SK-N-SH (cell line): ENCODE measurements around the gene TMEM223. TPM values are rescaled to one million over a fixed set of nuclear protein-coding genes. Genes with fewer than 3 reads are reported as not detected.
A peak's percentile ranks its signal among the peaks of the same experiment; 100 is the strongest.
"Not testable (repeated sequence)": the region's sequence is repeated elsewhere in the genome, so short reads cannot be mapped to it uniquely, and the experiment has no call there.

Experiments used
- CTCF ChIA-PET: fragments of 300-600, 350-600 bp; formaldehyde crosslinking; extraction: SDS; loops from one replicate; lab custom pipeline; 2021; lab: Yijun Ruan, JAX
- POLR2A ChIA-PET: fragments of 350-600 bp; sonication (Branson Sonifier 250); formaldehyde crosslinking; extraction: SDS; loops from one replicate; lab custom pipeline; 2020; ENCODE audit warnings: antibody characterized with exemption, inconsistent platforms; lab: Yijun Ruan, JAX
- DNase-seq: peaks from one replicate; pipeline ENCODE4 v3.0.0; 2012
- H2AFZ ChIP-seq: fragments of 200-600 bp; sonication (generic); 2 replicates; pipeline ENCODE4 v1.8.1; 2016; ENCODE audit warnings: antibody characterized with exemption, mild to moderate bottlenecking, low read depth
- H3F3A ChIP-seq: fragments of 200-600 bp; sonication (generic); replicated peaks from 2 replicates; pipeline ENCODE3; 2016; ENCODE audit warnings: antibody characterized with exemption, mild to moderate bottlenecking; ENCODE audit not compliant: insufficient read depth
- H3K27ac ChIP-seq, 2 experiments: fragments of 200-500 bp in 1 of 2; fragments of 200-600 bp in 1 of 2; sonication (Bioruptor generic) in 1 of 2; sonication (generic), shearing (Covaris generic) in 1 of 2; 2 replicates each; pipeline versions ENCODE4 v1.5.1 to v1.6.1; 2014 to 2016; ENCODE audit warnings: low read depth in 2 of 2, inconsistent platforms in 1 of 2, low read length in 1 of 2, mild to moderate bottlenecking in 1 of 2, mixed read lengths in 1 of 2
- H3K27me3 ChIP-seq: fragments of 200-600 bp; sonication (generic), shearing (Covaris generic); 2 replicates; pipeline ENCODE4 v1.6.1; 2016; ENCODE audit warnings: mixed run types; ENCODE audit not compliant: insufficient read depth
- H3K36me3 ChIP-seq, 2 experiments: fragments of 200-500 bp in 1 of 2; fragments of 200-600 bp in 1 of 2; sonication (Bioruptor generic) in 1 of 2; sonication (generic) in 1 of 2; replicated peaks in 1 of 2; 2 replicates each; pipeline versions ENCODE3 to v1.5.1; 2014 to 2016; ENCODE audit warnings: low read length in 1 of 2, mild to moderate bottlenecking in 1 of 2; ENCODE audit not compliant: insufficient read depth in 2 of 2, control insufficient read depth in 1 of 2
- H3K4me1 ChIP-seq, 2 experiments: fragments of 200-500 bp in 1 of 2; fragments of 200-600 bp in 1 of 2; sonication (Bioruptor generic) in 1 of 2; sonication (generic), shearing (Covaris generic) in 1 of 2; 2 replicates each; pipeline versions ENCODE4 v1.5.1 to v1.6.1; 2014 to 2016; ENCODE audit warnings: low read depth in 1 of 2, low read length in 1 of 2, mixed run types in 1 of 2; ENCODE audit not compliant: insufficient read depth in 2 of 2, control insufficient read depth in 1 of 2
- H3K4me2 ChIP-seq: fragments of 200-600 bp; sonication (generic), shearing (Covaris generic); 2 replicates; pipeline ENCODE4 v1.6.1; 2017; ENCODE audit warnings: mixed run types
- H3K4me3 ChIP-seq, 2 experiments: fragments of 200-500 bp in 1 of 2; fragments of 200-600 bp in 1 of 2; sonication (Bioruptor generic) in 1 of 2; sonication (generic), shearing (Covaris generic) in 1 of 2; 2 replicates each; pipeline versions ENCODE4 v1.5.1 to v1.8.1; 2014 to 2016; ENCODE audit warnings: low read depth in 2 of 2, inconsistent platforms in 1 of 2, low read length in 1 of 2, mild to moderate bottlenecking in 1 of 2, mixed read lengths in 1 of 2, moderate library complexity in 1 of 2
- H3K79me2 ChIP-seq: fragments of 200-600 bp; sonication (generic); 2 replicates; pipeline ENCODE4 v1.8.1; 2017; ENCODE audit warnings: mild to moderate bottlenecking; ENCODE audit not compliant: insufficient read depth
- H3K9ac ChIP-seq: fragments of 200-600 bp; sonication (generic); 2 replicates; pipeline ENCODE4 v1.6.1; 2017; ENCODE audit warnings: mixed run types
- H3K9me2 ChIP-seq: fragments of 200-600 bp; sonication (generic); 2 replicates; pipeline ENCODE4 v1.6.1; 2017; ENCODE audit warnings: mixed run types
- H3K9me3 ChIP-seq: fragments of 200-600 bp; sonication (generic); 2 replicates; pipeline ENCODE4 v1.6.1; 2017; ENCODE audit warnings: mixed run types, mild to moderate bottlenecking, moderate library complexity
- H4K20me1 ChIP-seq: fragments of 200-600 bp; sonication (generic); 2 replicates; pipeline ENCODE4 v1.6.1; 2017; ENCODE audit warnings: mild to moderate bottlenecking, mixed run types; ENCODE audit not compliant: insufficient read depth
- GATA2 ChIP-seq: sonication (generic); formaldehyde crosslinking; IDR thresholded peaks from 2 replicates; pipeline ENCODE4 v1.5.0; 2020; ENCODE audit warnings: mild to moderate bottlenecking, missing genetic modification reagents
- MXI1 ChIP-seq: IDR thresholded peaks from 2 replicates; pipeline ENCODE4 v1.6.1; 2012; ENCODE audit warnings: mild to moderate bottlenecking, low read depth, low read length, improper control_type of control experiment
- RCOR1 ChIP-seq: fragments of 150-350 bp; IDR thresholded peaks from 2 replicates; pipeline ENCODE4 v1.6.1; 2017; ENCODE audit warnings: antibody characterized with exemption, low read length
- REST ChIP-seq: IDR thresholded peaks from 2 replicates; pipeline ENCODE4 v1.6.1; 2012; ENCODE audit warnings: mild to moderate bottlenecking, low read depth, low read length, moderate library complexity
- YY1 ChIP-seq: IDR thresholded peaks from 2 replicates; pipeline ENCODE4 v1.4.0; 2012; ENCODE audit warnings: low read depth, mild to moderate bottlenecking
- WGBS: methylation state at CpG from one replicate; pipeline ENCODE4 v1.1.6; 2017; ENCODE audit warnings: low lambda C conversion rate; 5-methylcytosine and 5-hydroxymethylcytosine counted together
- polyA plus RNA-seq, 3 experiments: library from polyadenylated mRNA; depleted of rRNA; stranded (reverse); fragments of >200 nt; gene quantifications; 2 replicates each; pipeline ENCODE4 v1.2.3, GENCODE V29; 2012

TMEM223 gene
- polyA plus RNA-seq, 1 of the 3 experiments (the other 2 are of a cell fraction), result 30.4 TPM

- Histone ChIP-seq H3K4me2 (peak overlapping the region; percentile 99), H3K4me3 (peak overlapping the region; percentile 19 to 95; a peak in 3 of 4 replicates), H3K4me1 (peaks cover 10 to 12% of the 10 kb centered on the region in 2 experiments; a peak in 3 of 4 replicates), H3K79me2 (peaks cover 23% of the 10 kb centered on the region), H2AFZ (peak overlapping the region; percentile 96), H3F3A (peaks cover 11% of the 10 kb centered on the region), H3K9ac (peak overlapping the region; percentile 82; the same call in 1 of the 2 replicates), H3K36me3 (peaks cover 8 to 11% of the 10 kb centered on the region in 2 experiments)
- not testable (repeated sequence) for H3K9me3 ChIP-seq, DNase-seq, H3K27me3 ChIP-seq, H3K27ac ChIP-seq, H4K20me1 ChIP-seq, H3K9me2 ChIP-seq
- peak; percentile 37; the same call in 1 of the 2 replicates for TF ChIP-seq GATA2 (CRISPR knock-in tag)
- 37% methylated on average over 9 of the region's 9 CpGs for WGBS
- ChIA-PET CTCF (interaction anchor here (0.9 to 2.0 kb wide), 5 partner anchors 9 to 121 kb away, joined by 3 to 10 read pairs (median 4); partner anchors contain the start of genes SLC3A2 and TTC9C), POLR2A (interaction anchor here (0.6 to 1.6 kb wide), 3 partner anchors 8 to 81 kb away, joined by 3 to 8 read pairs (median 3); partner anchors contain the start of gene TAF6L)
These were observed 31.0 kb downstream of the TMEM223 start for GRCh38 chr11:62760867-62761227.

GRCh38 chr11:62757846-62758788, 33.7 kb downstream of the TMEM223 start:
- TF ChIP-seq REST (no peak), RCOR1 (no peak), MXI1 (no peak), YY1 (no peak)
- DNase-seq, result no peak
- CTCF ChIA-PET, result interaction anchor here (1.2 to 2.6 kb wide), 3 partner anchors 11 to 46 kb away, joined by 3 to 10 read pairs (median 3); partner anchors contain the start of gene TMEM179B
- Histone ChIP-seq H3K9me2 (no peaks in the 10 kb centered on the region), H3K4me1 (peaks cover 14 to 16% of the 10 kb centered on the region in 2 experiments), H3K36me3 (peaks cover 0 to 3% of the 10 kb centered on the region in 2 experiments), H3K4me2 (no peak overlapping the region), H3F3A (peaks cover 21% of the 10 kb centered on the region), H3K79me2 (peaks cover 18% of the 10 kb centered on the region), H3K4me3 (no peak overlapping the region), H3K27ac (no peak overlapping the region), H2AFZ (no peak overlapping the region), H4K20me1 (no peaks in the 10 kb centered on the region), H3K9ac (no peak overlapping the region), H3K27me3 (no peaks in the 10 kb centered on the region), H3K9me3 (no peaks in the 10 kb centered on the region)
- WGBS, result 91% methylated on average over 8 of the region's 9 CpGs
- POLR2A ChIA-PET, result no interaction called here
